ENCODE results near the gene RPL13.

RPL13 gene

DNA sequence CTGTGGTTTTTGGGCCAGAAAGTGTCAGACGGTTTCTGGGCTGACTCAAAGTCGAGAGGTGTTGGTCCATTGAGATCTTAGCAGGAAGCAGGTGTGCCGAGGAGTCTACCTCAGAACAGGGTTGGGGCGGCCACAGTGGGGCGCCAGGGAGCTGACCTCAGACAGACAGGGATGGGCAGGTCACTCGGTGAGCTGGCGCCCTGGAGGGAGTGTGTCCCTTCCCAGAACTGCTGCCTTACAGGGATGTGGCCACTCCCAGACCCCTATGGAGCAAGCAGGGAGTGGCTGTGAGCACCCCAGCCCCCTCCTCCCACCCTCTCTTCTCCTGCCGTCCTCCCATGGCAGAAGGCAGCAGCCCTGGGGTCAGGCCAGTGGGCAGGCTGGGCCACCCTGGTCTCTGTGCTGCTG lies 39.0 kb downstream of the RPL13 start:
- TF ChIP-seq, protein P1, sequence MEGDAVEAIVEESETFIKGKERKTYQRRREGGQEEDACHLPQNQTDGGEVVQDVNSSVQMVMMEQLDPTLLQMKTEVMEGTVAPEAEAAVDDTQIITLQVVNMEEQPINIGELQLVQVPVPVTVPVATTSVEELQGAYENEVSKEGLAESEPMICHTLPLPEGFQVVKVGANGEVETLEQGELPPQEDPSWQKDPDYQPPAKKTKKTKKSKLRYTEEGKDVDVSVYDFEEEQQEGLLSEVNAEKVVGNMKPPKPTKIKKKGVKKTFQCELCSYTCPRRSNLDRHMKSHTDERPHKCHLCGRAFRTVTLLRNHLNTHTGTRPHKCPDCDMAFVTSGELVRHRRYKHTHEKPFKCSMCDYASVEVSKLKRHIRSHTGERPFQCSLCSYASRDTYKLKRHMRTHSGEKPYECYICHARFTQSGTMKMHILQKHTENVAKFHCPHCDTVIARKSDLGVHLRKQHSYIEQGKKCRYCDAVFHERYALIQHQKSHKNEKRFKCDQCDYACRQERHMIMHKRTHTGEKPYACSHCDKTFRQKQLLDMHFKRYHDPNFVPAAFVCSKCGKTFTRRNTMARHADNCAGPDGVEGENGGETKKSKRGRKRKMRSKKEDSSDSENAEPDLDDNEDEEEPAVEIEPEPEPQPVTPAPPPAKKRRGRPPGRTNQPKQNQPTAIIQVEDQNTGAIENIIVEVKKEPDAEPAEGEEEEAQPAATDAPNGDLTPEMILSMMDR (IDR thresholded peaks at IDR 0.05; ENCODE audit: low read depth, low read length, missing control alignments): peak; percentile 61
- DNase-seq (ENCODE audit: low read depth): no peak
- H3K4me3 ChIP-seq (ENCODE audit: low read depth, low read length): no peak overlapping the region

- TF ChIP-seq, protein P1 (IDR thresholded peaks at IDR 0.05; ENCODE audit: low read depth, low read length, missing control alignments): no peak
- no peak overlapping the region for H3K4me3 ChIP-seq (ENCODE audit: low read depth, low read length)
- DNase-seq (ENCODE audit: low read depth): no peak
These were observed 39.4 kb downstream of the RPL13 start for GRCh38 chr16:89599902-89600301.

GRCh38 chr16:89600427-89600826 lies 39.9 kb downstream of the RPL13 start:
- no peak overlapping the region for H3K4me3 ChIP-seq (ENCODE audit: low read depth, low read length)

GRCh38 chr16:89600956-89601355 lies 40.5 kb downstream of the RPL13 start:
- TF ChIP-seq, protein P1 (IDR thresholded peaks at IDR 0.05; ENCODE audit: low read depth, low read length, missing control alignments): no peak
- no peak overlapping the region for H3K4me3 ChIP-seq (ENCODE audit: low read depth, low read length)
- no peak for DNase-seq (ENCODE audit: low read depth)

More at GRCh38 chr16:89600427-89600826, 39.9 kb downstream of the RPL13 start:
- TF ChIP-seq, protein P1 (IDR thresholded peaks at IDR 0.05; ENCODE audit: low read depth, low read length, missing control alignments): no peak
- DNase-seq (ENCODE audit: low read depth): no peak

DNA sequence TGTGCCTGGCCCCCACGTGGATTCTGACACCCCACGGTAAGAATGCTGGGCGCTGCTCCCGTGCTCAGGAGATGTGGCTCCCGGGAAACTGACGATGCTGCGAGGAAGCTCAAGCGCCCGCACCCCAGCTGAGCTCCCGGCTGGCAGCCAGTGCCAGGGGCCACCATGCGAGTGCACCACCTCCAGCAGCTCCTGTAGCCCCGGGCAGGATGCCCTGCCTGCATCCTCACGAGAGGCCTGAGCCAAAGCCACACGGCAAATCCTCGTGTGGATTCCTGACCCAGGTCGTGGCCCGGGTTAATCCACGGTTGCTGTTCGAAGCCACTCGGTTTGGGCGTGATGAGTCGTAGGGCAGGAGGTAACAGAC lies 41.4 kb downstream of the RPL13 start:
- no peak overlapping the region for H3K4me3 ChIP-seq (ENCODE audit: low read depth, low read length)
- no peak for DNase-seq (ENCODE audit: low read depth)
- TF ChIP-seq, protein P1 (IDR thresholded peaks at IDR 0.05; ENCODE audit: low read depth, low read length, missing control alignments): no peak

DNA sequence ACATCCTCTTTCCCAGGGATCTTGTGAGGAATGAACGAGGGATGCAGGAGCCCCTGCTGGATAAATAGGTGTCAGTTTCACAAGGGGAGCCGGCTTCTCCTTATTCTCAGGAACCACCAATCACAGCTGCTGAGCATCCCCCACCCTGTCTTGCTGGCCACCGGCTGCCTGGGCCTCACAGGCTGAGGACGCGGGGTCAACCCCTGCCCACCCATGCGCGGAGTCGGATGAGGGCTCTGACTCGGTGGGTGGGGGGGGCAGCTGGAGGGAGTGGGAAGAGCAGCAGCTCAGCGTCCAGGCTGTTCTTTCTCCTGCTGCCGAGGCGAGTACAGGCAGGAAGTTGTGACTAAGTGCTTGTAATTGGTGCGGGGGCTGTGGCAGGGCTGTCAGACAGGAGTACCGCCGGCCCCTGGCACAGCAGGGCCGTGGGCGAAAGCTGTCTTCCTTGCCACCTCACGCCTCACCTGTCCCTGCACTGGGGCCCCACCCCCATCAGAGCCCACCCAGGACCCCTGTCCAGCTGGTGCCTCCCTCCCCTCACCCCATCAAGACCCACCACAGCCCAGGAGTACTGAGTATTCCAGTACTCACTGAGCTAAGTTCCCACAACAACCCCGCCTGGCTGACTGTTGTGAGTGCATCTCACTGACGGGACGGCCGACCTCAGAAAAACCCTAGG lies 41.9 kb downstream of the RPL13 start:
- no peak for DNase-seq (ENCODE audit: low read depth)
- no peak overlapping the region for H3K4me3 ChIP-seq (ENCODE audit: low read depth, low read length)

More for the DNA sequence above, 41.9 kb downstream of the RPL13 start:
- TF ChIP-seq, protein P1 (IDR thresholded peaks at IDR 0.05; ENCODE audit: low read depth, low read length, missing control alignments): no peak

All from GM12864 (cell line).